ENCODE data around the gene MRPL27. TPM values are rescaled to one million over a fixed set of nuclear protein-coding genes. Genes with fewer than 3 reads are reported as not detected.

MRPL27 gene
- total RNA-seq, 2 experiments from 2014 or later = 13.7 to 14.8 TPM

DNA sequence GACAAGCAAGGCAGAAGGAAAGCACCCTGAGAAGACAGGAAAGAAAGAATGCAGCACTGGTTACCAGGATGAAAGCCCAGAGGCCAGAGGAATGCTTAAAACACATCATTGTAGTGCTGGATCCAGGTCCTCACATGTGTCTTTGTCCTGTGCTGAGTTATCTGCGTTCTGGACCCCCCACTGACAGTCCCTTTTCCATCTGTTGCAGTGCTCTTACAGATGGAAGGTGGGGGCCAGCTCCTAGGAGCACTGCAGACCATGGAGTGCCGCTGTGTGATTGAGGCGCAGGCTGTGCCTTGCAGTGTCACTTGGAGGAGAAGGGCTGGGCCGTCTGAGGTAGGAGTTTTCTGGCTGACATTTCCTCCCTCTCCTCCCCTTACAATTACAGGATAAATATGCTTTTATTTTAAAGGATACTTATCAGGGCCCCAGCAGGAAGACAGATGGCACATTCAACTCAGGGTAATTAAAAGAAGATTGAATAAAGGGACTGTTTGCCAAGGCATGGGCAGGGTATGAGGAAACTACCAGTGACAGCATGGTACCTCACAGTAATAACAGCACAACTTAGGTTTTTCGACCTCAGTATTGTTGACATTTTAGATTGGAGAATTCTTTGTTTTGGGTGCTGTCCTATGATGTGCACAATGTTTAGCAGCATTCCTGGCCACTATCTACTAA lies 3.0 kb upstream of the MRPL27 start:
- Histone ChIP-seq H3K27ac (ENCODE audit: low read depth in 1 of 2, low read length in 2 of 2) (no peak overlapping the region), H3K27me3 (ENCODE audit: control insufficient read depth in 1 of 2, insufficient read depth in 2 of 2, low read length in 2 of 2) (no peaks in the 10 kb centered on the region), H3K36me3 (ENCODE audit: insufficient read depth, low read length) (peaks cover 9% of the 10 kb centered on the region), H3K4me1 (ENCODE audit: insufficient read depth, low read length) (peaks cover 21% of the 10 kb centered on the region), H3K4me3 (ENCODE audit: low read length) (no peak overlapping the region), H3K9me3 (ENCODE audit: control insufficient read depth in 1 of 2, insufficient read depth in 1 of 2, low read length in 2 of 2) (no peaks in the 10 kb centered on the region)
- ChIA-PET CTCF (interaction anchor here (1.2 to 2.7 kb wide), 2 partner anchors 14 to 21 kb away, joined by 3 to 20 read pairs; partner anchors contain the start of gene LRRC59), POLR2A (no interaction called here)
- no peak for DNase-seq
- peaks cover 22% of the 10 kb centered on the region for H3K4me1 Mint-ChIP-seq (ENCODE audit: low read depth)
- intact Hi-C loops (cut with DNase I, micrococcal nuclease) = loop anchor here in 1 of 2 experiments (10.0 kb wide), 2 partner anchors 329 to 889 kb away; partner anchors contain the start of genes ANKRD40, MBTD1 and UTP18
- peaks cover 24% of the 10 kb centered on the region for H3K36me3 Mint-ChIP-seq (ENCODE audit: low read depth)
- H3K4me3 Mint-ChIP-seq = no peak overlapping the region
- H3K27ac Mint-ChIP-seq = no peak overlapping the region
- TF ChIP-seq CTCF (IDR thresholded peaks at IDR 0.05) = no peak
- ATAC-seq (ENCODE audit: poor library complexity) = no peak
- H3K27me3 Mint-ChIP-seq = no peaks in the 10 kb centered on the region
- H3K9me3 Mint-ChIP-seq = no peaks in the 10 kb centered on the region

DNA sequence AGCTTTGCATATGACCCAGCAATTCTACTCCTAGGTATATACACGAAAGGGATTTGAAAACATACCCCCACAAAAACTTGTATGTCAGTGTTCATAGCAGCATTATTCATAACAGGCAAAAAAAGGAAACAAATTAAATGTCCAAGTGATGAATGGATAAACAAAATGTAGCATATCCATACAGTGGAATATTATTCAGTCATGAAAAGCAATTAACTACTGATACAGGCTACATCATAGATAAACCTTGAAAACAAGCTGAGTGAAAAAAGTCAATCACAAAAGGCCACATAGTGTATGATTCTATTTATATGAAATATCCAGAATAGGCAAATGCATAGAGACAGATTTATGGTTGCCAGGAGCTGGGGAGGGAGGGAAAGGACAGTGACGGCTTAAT lies 721 bp upstream of the MRPL27 start:
- H3K9me3 ChIP-seq (ENCODE audit: control insufficient read depth in 1 of 2, insufficient read depth in 1 of 2, low read length in 2 of 2) = no peaks in the 10 kb centered on the region
- Mint-ChIP-seq H3K4me1 (ENCODE audit: low read depth) (peaks cover 22% of the 10 kb centered on the region), H3K4me3 (peak overlapping the region; percentile 97), H3K36me3 (ENCODE audit: low read depth) (peaks cover 39% of the 10 kb centered on the region), H3K27me3 (no peaks in the 10 kb centered on the region), H3K9me3 (no peaks in the 10 kb centered on the region), H3K27ac (peak overlapping the region; percentile 96)
- H3K4me1 ChIP-seq (ENCODE audit: insufficient read depth, low read length) = peaks cover 22% of the 10 kb centered on the region
- H3K4me3 ChIP-seq (ENCODE audit: low read length) = no peak overlapping the region
- DNase-seq (no peak), ATAC-seq (ENCODE audit: poor library complexity) (no peak)
- CTCF ChIA-PET = interaction anchor here (0.6 to 2.7 kb wide), 3 partner anchors 12 to 81 kb away, joined by 3 to 20 read pairs (median 5); partner anchors contain the start of gene LRRC59
- peaks cover 22% of the 10 kb centered on the region for H3K36me3 ChIP-seq (ENCODE audit: insufficient read depth, low read length)
- no peaks in the 10 kb centered on the region for H3K27me3 ChIP-seq (ENCODE audit: control insufficient read depth in 1 of 2, insufficient read depth in 2 of 2, low read length in 2 of 2)
- intact Hi-C loops (cut with DNase I, micrococcal nuclease) = loop anchor here in 1 of 2 experiments (1.0 to 10.0 kb wide), 4 partner anchors 24 to 891 kb away; partner anchors contain the start of genes ANKRD40, LRRC59, MBTD1 and RSAD1
- POLR2A ChIA-PET = interaction anchor here (1.3 to 6.6 kb wide), 4 partner anchors 11 to 27 kb away, joined by 3 to 52 read pairs (median 18); partner anchors contain the start of genes LRRC59 and XYLT2
- no peak for TF ChIP-seq CTCF (IDR thresholded peaks at IDR 0.05)
- H3K27ac ChIP-seq (ENCODE audit: low read depth in 1 of 2, low read length in 2 of 2) = no peak overlapping the region

- ATAC-seq (ENCODE audit: poor library complexity) = no peak
- Mint-ChIP-seq H3K9me3 (no peaks in the 10 kb centered on the region), H3K4me3 (peak overlapping the region; percentile 97), H3K4me1 (ENCODE audit: low read depth) (peaks cover 22% of the 10 kb centered on the region), H3K27me3 (no peaks in the 10 kb centered on the region), H3K36me3 (ENCODE audit: low read depth) (peaks cover 53% of the 10 kb centered on the region), H3K27ac (peak overlapping the region; percentile 96)
- peak overlapping the region; percentile 85 for H3K4me3 ChIP-seq (ENCODE audit: low read length)
- H3K4me1 ChIP-seq (ENCODE audit: insufficient read depth, low read length) = peaks cover 22% of the 10 kb centered on the region
- ChIA-PET CTCF (interaction anchor here (1.8 to 2.0 kb wide), 2 partner anchors 10 to 25 kb away, joined by 5 to 13 read pairs; partner anchors contain the start of gene LRRC59), POLR2A (interaction anchor here (0.9 to 6.6 kb wide), 6 partner anchors 9 to 26 kb away, joined by 3 to 52 read pairs (median 10); partner anchors contain the start of genes LRRC59 and XYLT2)
- H3K27ac ChIP-seq (ENCODE audit: low read depth in 1 of 2, low read length in 2 of 2) = peak overlapping the region; percentile 97
- no peak for DNase-seq
- no peak for TF ChIP-seq CTCF (IDR thresholded peaks at IDR 0.05)
- H3K9me3 ChIP-seq (ENCODE audit: control insufficient read depth in 1 of 2, insufficient read depth in 1 of 2, low read length in 2 of 2) = no peaks in the 10 kb centered on the region
- intact Hi-C loops (cut with DNase I, micrococcal nuclease) = loop anchor here in 1 of 2 experiments (1.0 to 10.0 kb wide), 4 partner anchors 26 to 893 kb away; partner anchors contain the start of genes ANKRD40, MBTD1, RSAD1 and UTP18
- peaks cover 36% of the 10 kb centered on the region for H3K36me3 ChIP-seq (ENCODE audit: insufficient read depth, low read length)
- no peaks in the 10 kb centered on the region for H3K27me3 ChIP-seq (ENCODE audit: control insufficient read depth in 1 of 2, insufficient read depth in 2 of 2, low read length in 2 of 2)
These were observed 694 bp downstream of the MRPL27 start for GRCh38 chr17:50372222-50372757.
